Tibial nerve (tissue), 4 donors: ENCODE results near the gene SHC1. TPM values are rescaled to one million over a fixed set of nuclear protein-coding genes. Genes with fewer than 3 reads are reported as not detected.
A peak's percentile ranks its signal among the peaks of the same experiment; 100 is the strongest.

Experiments used
- DNase-seq, 2 donors: peaks; one replicate each; pipeline ENCODE4 v3.0.0-alpha.2; 2019; ENCODE audit warnings: low spot score in 2 of 2
- H3K27ac ChIP-seq, 4 donors: fragments of 200-600 bp; sonication (generic) in 3 of 4; one replicate each; pipeline ENCODE4 v1.5.1; 2017 to 2019; ENCODE audit warnings: mild to moderate bottlenecking in 1 of 4
- H3K27me3 ChIP-seq, 2 donors: fragments of 200-600 bp; sonication (generic) in 1 of 2; one replicate each; pipeline versions ENCODE4 v1.5.1 to v1.6.0; 2017 to 2019
- H3K36me3 ChIP-seq, 3 donors: fragments of 200-600 bp; sonication (generic); one replicate each; pipeline ENCODE4 v1.5.1; 2018 to 2019
- H3K4me1 ChIP-seq, 4 donors: fragments of 200-600 bp; sonication (generic) in 3 of 4; one replicate each; pipeline ENCODE4 v1.5.1; 2017 to 2019
- H3K4me3 ChIP-seq, 4 donors: fragments of 200-600 bp; sonication (generic) in 3 of 4; one replicate each; pipeline ENCODE4 v1.5.1; 2017 to 2019; ENCODE audit warnings: mild to moderate bottlenecking in 1 of 4, moderate library complexity in 1 of 4
- H3K9me3 ChIP-seq, 4 donors: fragments of 200-600 bp; sonication (generic) in 3 of 4; one replicate each; pipeline ENCODE4 v1.5.1; 2017 to 2019
- CTCF ChIP-seq, 5 experiments: fragments of 200-600 bp in 3 of 5; fragments of 450-650 bp in 2 of 5; sonication (generic) in 3 of 5; IDR thresholded peaks; one replicate each; pipeline ENCODE4 v1.5.1; 2016 to 2019; ENCODE audit warnings: antibody characterized with exemption in 5 of 5, mild to moderate bottlenecking in 3 of 5, moderate library complexity in 2 of 5
- EP300 ChIP-seq, 2 donors: sonication (generic); formaldehyde crosslinking; IDR thresholded peaks; one replicate each; pipeline ENCODE4 v1.6.1; 2017; ENCODE audit warnings: antibody characterized with exemption in 2 of 2, mild to moderate bottlenecking in 1 of 2
- POLR2A ChIP-seq, 2 donors: fragments of 450-650 bp; IDR thresholded peaks; one replicate each; pipeline ENCODE4 v1.6.1; 2017; ENCODE audit warnings: antibody characterized with exemption in 2 of 2, mild to moderate bottlenecking in 2 of 2, moderate library complexity in 2 of 2
- WGBS, 2 donors: methylation state at CpG; one replicate each; pipeline ENCODE4 v1.1.5; 2018; 5-methylcytosine and 5-hydroxymethylcytosine counted together
- total RNA-seq, 4 donors: library from RNA; depleted of rRNA; stranded (reverse); fragments of >200 nt; gene quantifications; one replicate each; pipeline ENCODE4 v1.1.0, GENCODE V29; 2016

The SHC1 gene
- total RNA-seq, 4 donors from 2014 or later: 82.9 to 168 (median 101) TPM

GRCh38 chr1:155013632-155014031, 43.1 kb upstream of the SHC1 start:
- peaks cover 0 to 24% (median 0%) of the 10 kb centered on the region in 3 donors for H3K36me3 ChIP-seq
- WGBS, 2 donors: 36 to 51% methylated on average over 8 of the region's 8 CpGs
- DNase-seq: no peak
- H3K9me3 ChIP-seq: no peaks in the 10 kb centered on the region
- no peaks in the 10 kb centered on the region for H3K27me3 ChIP-seq
- TF ChIP-seq POLR2A (IDR thresholded peaks at IDR 0.05) (no peak), EP300 (IDR thresholded peaks at IDR 0.05) (no peak), CTCF (IDR thresholded peaks at IDR 0.05) (no peak)
- peak overlapping the region; percentile 74 to 99 (median 94) for H3K27ac ChIP-seq
- H3K4me1 ChIP-seq: peaks cover 0 to 82% (median 67%) of the 10 kb centered on the region in 4 donors
- no peak overlapping the region for H3K4me3 ChIP-seq

- Histone ChIP-seq H3K4me1 (peaks cover 0 to 82% (median 66%) of the 10 kb centered on the region in 4 donors), H3K27me3 (no peaks in the 10 kb centered on the region), H3K9me3 (no peaks in the 10 kb centered on the region), H3K27ac (peak overlapping the region; percentile 74 to 99 (median 94)), H3K4me3 (peak overlapping the region in 2 of 4 donors; percentile 16 to 41), H3K36me3 (peaks cover 0 to 24% (median 0%) of the 10 kb centered on the region in 3 donors)
- DNase-seq: no peak
- TF ChIP-seq EP300 (IDR thresholded peaks at IDR 0.05): no peak
- no peak for TF ChIP-seq CTCF (IDR thresholded peaks at IDR 0.05)
- no peak for TF ChIP-seq POLR2A (IDR thresholded peaks at IDR 0.05)
- 66 to 75% methylated on average over 3 of the region's 3 CpGs for WGBS, 2 donors
Observed at GRCh38 chr1:155012776-155013602, 42.4 kb upstream of the SHC1 start.

- peak; percentile 71 to 75 for DNase-seq
- Histone ChIP-seq H3K27me3 (no peaks in the 10 kb centered on the region), H3K4me3 (peak overlapping the region in 3 of 4 donors; percentile 16 to 41 (median 17)), H3K4me1 (peaks cover 0 to 82% (median 68%) of the 10 kb centered on the region in 4 donors), H3K27ac (peak overlapping the region; percentile 74 to 99 (median 94)), H3K9me3 (no peaks in the 10 kb centered on the region), H3K36me3 (peaks cover 0 to 24% (median 0%) of the 10 kb centered on the region in 3 donors)
- TF ChIP-seq CTCF (IDR thresholded peaks at IDR 0.05): peak in 1 of 5 experiments; percentile 15
- peak in 1 of 2 donors; percentile 82 for TF ChIP-seq POLR2A (IDR thresholded peaks at IDR 0.05)
- TF ChIP-seq EP300 (IDR thresholded peaks at IDR 0.05): peak in 1 of 2 donors; percentile 74
- WGBS, 2 donors: 3 to 10% methylated on average over 6 to 9 of the region's 9 CpGs
Observed at GRCh38 chr1:155012026-155012546, 41.5 kb upstream of the SHC1 start.

- Histone ChIP-seq H3K9me3 (no peaks in the 10 kb centered on the region), H3K4me1 (peaks cover 0 to 82% (median 68%) of the 10 kb centered on the region in 4 donors), H3K36me3 (peaks cover 0 to 22% (median 0%) of the 10 kb centered on the region in 3 donors), H3K27ac (peak overlapping the region; percentile 74 to 99 (median 94)), H3K4me3 (peak overlapping the region in 2 of 4 donors; percentile 7 to 24), H3K27me3 (no peaks in the 10 kb centered on the region)
- DNase-seq: no peak
- WGBS, 2 donors: 73 to 92% methylated on average over 4 to 6 of the region's 6 CpGs
- TF ChIP-seq CTCF (IDR thresholded peaks at IDR 0.05): no peak
- TF ChIP-seq EP300 (IDR thresholded peaks at IDR 0.05): no peak
- TF ChIP-seq POLR2A (IDR thresholded peaks at IDR 0.05): no peak
Observed at GRCh38 chr1:155011437-155012025, 41.0 kb upstream of the SHC1 start.
